NCI-H2196 (cell line): ENCODE measurements around the gene RAB9B.
"Not testable (repeated sequence)": the region's sequence is repeated elsewhere in the genome, so short reads cannot be mapped to it uniquely, and the experiment has no call there.

ENCODE experiments used
- DNase-seq: peaks from one replicate; lab custom pipeline; 2025; ENCODE audit not compliant: unreplicated experiment; lab: John Stamatoyannopoulos, UW

RAB9B gene

GRCh38 chrX:103831803-103832544, at the start of gene RAB9B:
TSS of gene RAB9B (minus strand) at chrX:103832257. CDS start at chrX:103825784, 6,473 bp downstream.
- DNase-seq = peak; percentile 68

- no peak for DNase-seq
Measured at GRCh38 chrX:103879339-103879738, 47.3 kb upstream of the RAB9B start.

GRCh38 chrX:103878466-103879122, 46.5 kb upstream of the RAB9B start:
- no peak for DNase-seq

- DNase-seq = no peak
Measured at GRCh38 chrX:103877571-103877970, 45.5 kb upstream of the RAB9B start.

- DNase-seq = no peak
Measured at GRCh38 chrX:103864886-103865534, 33.0 kb upstream of the RAB9B start.

- no peak for DNase-seq
Measured at GRCh38 chrX:103864149-103864548, 32.1 kb upstream of the RAB9B start.

- DNase-seq = no peak
Measured at GRCh38 chrX:103861200-103861599, 29.1 kb upstream of the RAB9B start.

GRCh38 chrX:103849558-103849957, 17.5 kb upstream of the RAB9B start:
- DNase-seq = no peak

GRCh38 chrX:103847174-103847870, 15.3 kb upstream of the RAB9B start:
- DNase-seq = no peak

GRCh38 chrX:103846386-103846785, 14.3 kb upstream of the RAB9B start:
- DNase-seq = no peak

- peak; percentile 46 for DNase-seq
Measured at GRCh38 chrX:103845165-103845653, 13.2 kb upstream of the RAB9B start.

- DNase-seq = no peak
Measured at GRCh38 chrX:103839404-103839803, 7.3 kb upstream of the RAB9B start.

- DNase-seq = no peak
Measured at GRCh38 chrX:103831342-103831802, 685 bp downstream of the RAB9B start.

GRCh38 chrX:103830848-103831247, 1.2 kb downstream of the RAB9B start:
- DNase-seq = no peak

GRCh38 chrX:103828529-103828928, 3.5 kb downstream of the RAB9B start:
- no peak for DNase-seq

GRCh38 chrX:103825881-103826280, 6.2 kb downstream of the RAB9B start:
- no peak for DNase-seq

- DNase-seq = no peak
Measured at GRCh38 chrX:103823591-103823990, 8.5 kb downstream of the RAB9B start.

GRCh38 chrX:103820802-103821201, 11.3 kb downstream of the RAB9B start:
- not testable (repeated sequence) for DNase-seq

- no peak for DNase-seq
Measured at GRCh38 chrX:103818842-103819619, 13.0 kb downstream of the RAB9B start.

GRCh38 chrX:103817502-103817901, 14.6 kb downstream of the RAB9B start:
- peak; percentile 45 for DNase-seq
